HL-60 (cell line): ENCODE results near the gene ST6GALNAC3.

Source experiments
- DNase-seq, 2 experiments: peaks; one replicate each; pipeline ENCODE4 v3.0.0-alpha.2; 2010 to 2020; ENCODE audit warnings: low read depth in 1 of 2, low spot score in 1 of 2
- H3K27ac ChIP-seq: fragments of 250-450 bp; sonication (Bioruptor Pico); replicated peaks from 2 replicates; pipeline ENCODE4 v1.5.1; 2020; ENCODE audit warnings: mild to moderate bottlenecking, moderate library complexity
- H3K27me3 ChIP-seq: fragments of 250-450 bp; sonication (Bioruptor Pico); 2 replicates; pipeline ENCODE4 v1.5.1; 2021; ENCODE audit warnings: mild to moderate bottlenecking, moderate library complexity; ENCODE audit not compliant: insufficient read depth, poor library complexity, severe bottlenecking
- H3K4me3 ChIP-seq: replicated peaks from 2 replicates; pipeline ENCODE4 v1.5.1; 2011; ENCODE audit warnings: mild to moderate bottlenecking, control low read depth, low read length; ENCODE audit not compliant: insufficient read depth
- GABPA ChIP-seq: IDR thresholded peaks from 2 replicates; pipeline ENCODE4 v1.6.1; 2012; ENCODE audit warnings: low read depth
- POLR2AphosphoS5 ChIP-seq: IDR thresholded peaks from 2 replicates; pipeline ENCODE4 v1.6.1; 2012; ENCODE audit warnings: low read depth
- SPI1 ChIP-seq: IDR thresholded peaks from 2 replicates; pipeline ENCODE4 v1.6.1; 2012; ENCODE audit warnings: low read depth, mild to moderate bottlenecking, borderline replicate concordance
- TF ChIP-seq, protein P1 (sequence below): IDR thresholded peaks from one replicate; pipeline ENCODE4 v1.5.1; 2011; ENCODE audit warnings: low read length, control low read depth, inconsistent platforms; ENCODE audit not compliant: insufficient read depth
- TF ChIP-seq, protein P2 (sequence below): IDR thresholded peaks from 2 replicates; pipeline ENCODE4 v1.6.1; 2012; ENCODE audit warnings: low read depth; ENCODE audit not compliant: insufficient replicate concordance

ST6GALNAC3 gene

DNA sequence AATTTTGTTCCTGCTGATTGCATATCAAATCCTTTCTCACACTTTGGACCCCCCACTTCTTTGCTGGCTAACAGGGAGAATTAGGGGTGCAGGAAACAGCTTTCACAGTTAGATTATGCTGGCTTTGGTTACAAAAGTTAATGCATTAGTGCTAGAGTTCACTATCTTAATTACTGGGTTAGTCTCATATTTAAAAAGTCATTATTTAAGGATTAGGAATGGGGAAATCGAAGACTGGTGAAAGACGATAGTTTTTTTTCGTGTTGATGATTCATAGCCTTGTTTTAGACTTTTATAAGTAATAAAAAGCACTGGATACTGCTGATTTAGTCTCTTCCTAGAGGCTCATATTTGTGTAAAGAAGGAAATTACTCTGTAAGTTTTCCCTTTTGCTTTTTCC, 11.6 kb downstream of the ST6GALNAC3 start:
- Histone ChIP-seq H3K27ac (no peak overlapping the region), H3K27me3 (no peaks in the 10 kb centered on the region), H3K4me3 (no peak overlapping the region)
- TF ChIP-seq GABPA (no peak), POLR2AphosphoS5 (no peak), SPI1 (no peak)
- TF ChIP-seq, protein P1, sequence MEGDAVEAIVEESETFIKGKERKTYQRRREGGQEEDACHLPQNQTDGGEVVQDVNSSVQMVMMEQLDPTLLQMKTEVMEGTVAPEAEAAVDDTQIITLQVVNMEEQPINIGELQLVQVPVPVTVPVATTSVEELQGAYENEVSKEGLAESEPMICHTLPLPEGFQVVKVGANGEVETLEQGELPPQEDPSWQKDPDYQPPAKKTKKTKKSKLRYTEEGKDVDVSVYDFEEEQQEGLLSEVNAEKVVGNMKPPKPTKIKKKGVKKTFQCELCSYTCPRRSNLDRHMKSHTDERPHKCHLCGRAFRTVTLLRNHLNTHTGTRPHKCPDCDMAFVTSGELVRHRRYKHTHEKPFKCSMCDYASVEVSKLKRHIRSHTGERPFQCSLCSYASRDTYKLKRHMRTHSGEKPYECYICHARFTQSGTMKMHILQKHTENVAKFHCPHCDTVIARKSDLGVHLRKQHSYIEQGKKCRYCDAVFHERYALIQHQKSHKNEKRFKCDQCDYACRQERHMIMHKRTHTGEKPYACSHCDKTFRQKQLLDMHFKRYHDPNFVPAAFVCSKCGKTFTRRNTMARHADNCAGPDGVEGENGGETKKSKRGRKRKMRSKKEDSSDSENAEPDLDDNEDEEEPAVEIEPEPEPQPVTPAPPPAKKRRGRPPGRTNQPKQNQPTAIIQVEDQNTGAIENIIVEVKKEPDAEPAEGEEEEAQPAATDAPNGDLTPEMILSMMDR: no peak
- TF ChIP-seq, protein P2, sequence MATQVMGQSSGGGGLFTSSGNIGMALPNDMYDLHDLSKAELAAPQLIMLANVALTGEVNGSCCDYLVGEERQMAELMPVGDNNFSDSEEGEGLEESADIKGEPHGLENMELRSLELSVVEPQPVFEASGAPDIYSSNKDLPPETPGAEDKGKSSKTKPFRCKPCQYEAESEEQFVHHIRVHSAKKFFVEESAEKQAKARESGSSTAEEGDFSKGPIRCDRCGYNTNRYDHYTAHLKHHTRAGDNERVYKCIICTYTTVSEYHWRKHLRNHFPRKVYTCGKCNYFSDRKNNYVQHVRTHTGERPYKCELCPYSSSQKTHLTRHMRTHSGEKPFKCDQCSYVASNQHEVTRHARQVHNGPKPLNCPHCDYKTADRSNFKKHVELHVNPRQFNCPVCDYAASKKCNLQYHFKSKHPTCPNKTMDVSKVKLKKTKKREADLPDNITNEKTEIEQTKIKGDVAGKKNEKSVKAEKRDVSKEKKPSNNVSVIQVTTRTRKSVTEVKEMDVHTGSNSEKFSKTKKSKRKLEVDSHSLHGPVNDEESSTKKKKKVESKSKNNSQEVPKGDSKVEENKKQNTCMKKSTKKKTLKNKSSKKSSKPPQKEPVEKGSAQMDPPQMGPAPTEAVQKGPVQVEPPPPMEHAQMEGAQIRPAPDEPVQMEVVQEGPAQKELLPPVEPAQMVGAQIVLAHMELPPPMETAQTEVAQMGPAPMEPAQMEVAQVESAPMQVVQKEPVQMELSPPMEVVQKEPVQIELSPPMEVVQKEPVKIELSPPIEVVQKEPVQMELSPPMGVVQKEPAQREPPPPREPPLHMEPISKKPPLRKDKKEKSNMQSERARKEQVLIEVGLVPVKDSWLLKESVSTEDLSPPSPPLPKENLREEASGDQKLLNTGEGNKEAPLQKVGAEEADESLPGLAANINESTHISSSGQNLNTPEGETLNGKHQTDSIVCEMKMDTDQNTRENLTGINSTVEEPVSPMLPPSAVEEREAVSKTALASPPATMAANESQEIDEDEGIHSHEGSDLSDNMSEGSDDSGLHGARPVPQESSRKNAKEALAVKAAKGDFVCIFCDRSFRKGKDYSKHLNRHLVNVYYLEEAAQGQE: no peak
- DNase-seq: no peak

DNA sequence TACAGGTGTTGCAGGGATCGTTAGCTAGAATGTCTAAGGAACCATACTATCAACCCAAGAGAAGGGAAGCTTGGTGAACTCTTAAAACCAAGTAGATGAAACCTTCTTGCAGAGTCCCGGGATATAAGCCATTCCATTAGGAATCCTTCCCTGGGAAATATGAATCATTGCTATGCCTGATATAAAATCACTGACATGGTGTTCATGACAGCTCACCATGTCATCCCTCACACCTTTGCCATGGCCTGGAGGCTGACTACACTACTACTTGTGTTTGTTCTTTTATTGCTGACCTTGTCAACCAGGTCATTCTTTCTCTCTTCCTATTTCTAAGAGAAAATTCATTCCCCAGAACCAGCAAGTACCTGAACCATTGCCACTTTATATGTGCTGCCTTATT, 12.1 kb downstream of the ST6GALNAC3 start:
- no peak for TF ChIP-seq SPI1
- TF ChIP-seq, protein P1: no peak
- TF ChIP-seq, protein P2: no peak
- TF ChIP-seq POLR2AphosphoS5: no peak
- no peak for TF ChIP-seq GABPA
- Histone ChIP-seq H3K4me3 (no peak overlapping the region), H3K27me3 (no peaks in the 10 kb centered on the region), H3K27ac (no peak overlapping the region)
- DNase-seq: no peak

DNA sequence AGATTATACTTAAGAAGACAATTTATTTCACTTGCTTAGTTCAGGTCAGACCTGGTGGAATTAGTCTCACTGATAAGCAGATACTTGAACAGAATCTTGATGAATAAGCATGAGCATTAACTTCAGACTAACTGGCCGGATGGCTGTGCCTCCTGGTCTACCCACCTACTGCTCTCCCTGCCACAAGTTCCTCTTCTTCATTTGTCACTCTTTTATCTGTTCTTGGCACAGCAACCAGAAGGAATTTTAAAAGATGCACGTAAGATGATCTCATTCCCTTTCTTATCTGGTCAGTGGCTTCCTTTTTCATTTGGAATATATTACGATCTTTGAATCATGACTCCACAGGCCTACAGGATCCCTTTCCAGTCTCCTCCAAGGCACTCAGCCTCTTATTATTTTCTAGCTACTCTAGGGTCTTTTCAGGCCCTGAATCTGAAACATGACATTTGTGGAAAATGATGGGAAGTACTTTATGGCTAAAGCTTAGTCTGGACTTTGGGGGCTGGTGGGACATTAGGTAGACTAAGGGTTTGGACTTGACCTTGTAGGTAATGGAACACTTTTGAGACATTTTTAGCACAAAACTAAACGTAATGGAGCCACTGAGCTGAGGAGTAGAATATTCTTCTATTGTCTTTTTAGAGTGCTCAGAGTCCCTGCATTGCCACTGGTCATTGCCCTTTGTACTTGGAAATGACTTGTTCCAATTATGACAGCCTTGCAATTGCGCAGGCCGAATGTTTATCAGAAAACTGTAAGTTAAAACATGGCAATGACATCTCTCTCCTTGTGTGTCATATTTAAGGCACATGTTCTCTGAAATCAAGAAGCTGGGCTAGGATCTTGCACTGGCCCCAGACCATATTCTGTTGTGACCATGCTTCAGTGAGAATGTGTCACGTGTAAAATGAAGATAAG, 16.0 kb downstream of the ST6GALNAC3 start:
- DNase-seq: peak in 1 of 2 experiments; percentile 8
- TF ChIP-seq SPI1: peak; percentile 32; the same call in 1 of the 2 replicates
- TF ChIP-seq, protein P2: no peak
- H3K27ac ChIP-seq: no peak overlapping the region
- H3K4me3 ChIP-seq: no peak overlapping the region
- no peaks in the 10 kb centered on the region for H3K27me3 ChIP-seq
